OCI-LY1 (cell line): ENCODE measurements around the gene STRA6.

Experiments used
- H2AFZ ChIP-seq: fragments of 200-600 bp; sonication (generic), shearing (Covaris generic); 2 replicates; pipeline ENCODE4 v1.6.0; 2014; ENCODE audit warnings: antibody characterized with exemption, mild to moderate bottlenecking, low read length
- H3F3A ChIP-seq: fragments of 200-600 bp; sonication (generic), shearing (Covaris generic); 2 replicates; pipeline ENCODE4 v1.6.0; 2014; ENCODE audit warnings: mild to moderate bottlenecking, antibody characterized with exemption, low read length, moderate library complexity; ENCODE audit not compliant: insufficient read depth
- H3K27ac ChIP-seq: fragments of 200-600 bp; sonication (generic); 2 replicates; pipeline ENCODE4 v1.5.1; 2014; ENCODE audit warnings: low read length, mixed run types, mild to moderate bottlenecking, low read depth; ENCODE audit not compliant: poor library complexity, severe bottlenecking
- H3K27me3 ChIP-seq: fragments of 200-600 bp; sonication (generic); 2 replicates; pipeline ENCODE4 v1.6.0; 2014; ENCODE audit warnings: antibody characterized with exemption, mild to moderate bottlenecking, low read length, moderate library complexity; ENCODE audit not compliant: insufficient read depth
- H3K36me3 ChIP-seq: fragments of 200-600 bp; sonication (generic); 2 replicates; pipeline ENCODE4 v1.6.1; 2014; ENCODE audit warnings: mild to moderate bottlenecking, antibody characterized with exemption, low read length, moderate library complexity, mixed read lengths; ENCODE audit not compliant: insufficient read depth
- H3K4me1 ChIP-seq: fragments of 200-600 bp; sonication (generic); 2 replicates; pipeline ENCODE4 v1.5.1; 2014; ENCODE audit warnings: mild to moderate bottlenecking, low read length, moderate library complexity; ENCODE audit not compliant: insufficient read depth, severe bottlenecking
- H3K4me2 ChIP-seq: fragments of 200-600 bp; sonication (generic), shearing (Covaris generic); 2 replicates; pipeline ENCODE4 v1.6.1; 2014; ENCODE audit warnings: low read length
- H3K4me3 ChIP-seq: fragments of 200-600 bp; sonication (generic); 2 replicates; pipeline ENCODE4 v1.5.1; 2014; ENCODE audit warnings: low read length, low read depth, mild to moderate bottlenecking, mixed read lengths; ENCODE audit not compliant: poor library complexity, severe bottlenecking
- H3K79me2 ChIP-seq: fragments of 200-600 bp; shearing (Covaris generic); 2 replicates; pipeline ENCODE4 v1.6.1; 2016; ENCODE audit warnings: mixed run types, low read length, mixed read lengths; ENCODE audit not compliant: insufficient read depth
- H3K9ac ChIP-seq: fragments of 200-600 bp; sonication (generic), shearing (Covaris generic); 2 replicates; pipeline ENCODE4 v1.6.1; 2014; ENCODE audit warnings: mild to moderate bottlenecking, low read length, mixed read lengths
- H3K9me2 ChIP-seq: fragments of 200-600 bp; sonication (generic), shearing (Covaris generic); 2 replicates; pipeline ENCODE4 v1.6.1; 2014; ENCODE audit warnings: low read depth, mild to moderate bottlenecking, low read length, mixed read lengths
- H3K9me3 ChIP-seq: fragments of 200-600 bp; shearing (Covaris generic); 2 replicates; pipeline ENCODE4 v1.6.1; 2014; ENCODE audit warnings: low read length, mixed read lengths
- H4K20me1 ChIP-seq: fragments of 200-600 bp; sonication (generic), shearing (Covaris generic); 2 replicates; pipeline ENCODE4 v1.6.0; 2016; ENCODE audit warnings: mild to moderate bottlenecking, low read length; ENCODE audit not compliant: insufficient read depth
- CTCF ChIP-seq: fragments of 200-600 bp; sonication (generic), shearing (Covaris generic); IDR thresholded peaks from 2 replicates; pipeline ENCODE4 v1.5.1; 2017; ENCODE audit warnings: mild to moderate bottlenecking, antibody characterized with exemption, low read length, moderate library complexity, mixed read lengths
- EZH2 ChIP-seq: fragments of 200-600 bp; sonication (generic), shearing (Covaris generic); IDR thresholded peaks from 2 replicates; pipeline ENCODE4 v1.8.0; 2017; ENCODE audit warnings: borderline replicate concordance, mixed run types, mild to moderate bottlenecking, antibody characterized with exemption, low read length, moderate library complexity, mixed read lengths

STRA6 gene

GRCh38 chr15:74208496-74208895, 5.9 kb upstream of the STRA6 start:
- Histone ChIP-seq H3F3A (no peaks in the 10 kb centered on the region), H3K4me1 (no peaks in the 10 kb centered on the region), H3K9me3 (no peaks in the 10 kb centered on the region), H3K27me3 (peaks cover 14% of the 10 kb centered on the region), H3K4me3 (no peak overlapping the region), H3K9me2 (no peaks in the 10 kb centered on the region), H3K79me2 (no peaks in the 10 kb centered on the region), H4K20me1 (no peaks in the 10 kb centered on the region), H2AFZ (no peak overlapping the region), H3K9ac (no peak overlapping the region), H3K4me2 (no peak overlapping the region), H3K36me3 (no peaks in the 10 kb centered on the region), H3K27ac (no peak overlapping the region)
- TF ChIP-seq CTCF (no peak), EZH2 (no peak)

GRCh38 chr15:74207652-74208440, 5.3 kb upstream of the STRA6 start:
- Histone ChIP-seq H3K4me2 (no peak overlapping the region), H3K9ac (no peak overlapping the region)

GRCh38 chr15:74206801-74207281, 4.3 kb upstream of the STRA6 start:
- Histone ChIP-seq H2AFZ (no peak overlapping the region), H3K4me2 (no peak overlapping the region), H3K9me3 (no peaks in the 10 kb centered on the region), H3K4me1 (no peaks in the 10 kb centered on the region), H3K36me3 (no peaks in the 10 kb centered on the region), H3K27ac (no peak overlapping the region), H3K4me3 (no peak overlapping the region), H3K9ac (no peak overlapping the region), H3K79me2 (no peaks in the 10 kb centered on the region), H3F3A (no peaks in the 10 kb centered on the region), H3K9me2 (no peaks in the 10 kb centered on the region), H4K20me1 (no peaks in the 10 kb centered on the region), H3K27me3 (peaks cover 9% of the 10 kb centered on the region; the same call in 1 of the 2 replicates)
- TF ChIP-seq CTCF: no peak

More at GRCh38 chr15:74207652-74208440, 5.3 kb upstream of the STRA6 start:
- Histone ChIP-seq H3K9me2 (no peaks in the 10 kb centered on the region), H4K20me1 (no peaks in the 10 kb centered on the region), H3K4me1 (no peaks in the 10 kb centered on the region), H3K79me2 (no peaks in the 10 kb centered on the region), H3K27ac (no peak overlapping the region), H3F3A (no peaks in the 10 kb centered on the region), H3K27me3 (peaks cover 14% of the 10 kb centered on the region), H2AFZ (no peak overlapping the region), H3K9me3 (no peaks in the 10 kb centered on the region), H3K36me3 (no peaks in the 10 kb centered on the region), H3K4me3 (no peak overlapping the region)
- TF ChIP-seq EZH2 (no peak), CTCF (no peak)
